Measurements from ENCODE around the gene GPR17. TPM values are rescaled to one million over a fixed set of nuclear protein-coding genes. Genes with fewer than 3 reads are reported as not detected.

The GPR17 gene
- total and polyA plus RNA-seq, 4 donors: 0.03 to 0.14 (median 0.07) TPM; not detected in 1

GRCh38 chr2:127605691-127606263 lies 40.2 kb upstream of the GPR17 start:
- no peak for DNase-seq (ENCODE audit: low spot score)
- WGBS: 91% methylated on average over 7 of the region's 7 CpGs
- no peak for TF ChIP-seq ATF3 (IDR thresholded peaks at IDR 0.05)

GRCh38 chr2:127606625-127607398 lies 39.1 kb upstream of the GPR17 start:
- no peak overlapping the region for H3K27ac ChIP-seq (ENCODE audit: low read depth in 1 of 2, low read length in 2 of 2)
- no peak for TF ChIP-seq ZBTB33 (IDR thresholded peaks at IDR 0.05)
- no peak for TF ChIP-seq FOXA1 (IDR thresholded peaks at IDR 0.05)
- TF ChIP-seq REST (IDR thresholded peaks at IDR 0.05): no peak
- TF ChIP-seq HNF4A (conservative IDR thresholded peaks at IDR 0.05): no peak
- TF ChIP-seq JUND (IDR thresholded peaks at IDR 0.05): no peak
- TF ChIP-seq NR2F2 (IDR thresholded peaks at IDR 0.05): no peak
- TF ChIP-seq RAD21 (IDR thresholded peaks at IDR 0.05): no peak
- no peak for TF ChIP-seq MAX (IDR thresholded peaks at IDR 0.05)
- no peak for TF ChIP-seq GABPA (IDR thresholded peaks at IDR 0.05 in 1 of 2, conservative IDR thresholded peaks at IDR 0.05 in 1 of 2)
- no peak for TF ChIP-seq SP1 (IDR thresholded peaks at IDR 0.05)
- no peak for TF ChIP-seq HNF4G (IDR thresholded peaks at IDR 0.05)
- TF ChIP-seq CTCF (IDR thresholded peaks at IDR 0.05; ENCODE audit: low read depth, low read length, missing input control): no peak
- no peaks in the 10 kb centered on the region for H3K4me1 ChIP-seq (ENCODE audit: control insufficient read depth in 4 of 4, insufficient read depth in 4 of 4, low read length in 3 of 4)
- H3K9ac ChIP-seq (ENCODE audit: low read depth in 1 of 2, low read length in 2 of 2): no peak overlapping the region
- no peaks in the 10 kb centered on the region for H3K36me3 ChIP-seq (ENCODE audit: control insufficient read depth in 4 of 4, insufficient read depth in 3 of 4, low read depth in 1 of 4, low read length in 3 of 4)
- DNase-seq (ENCODE audit: low spot score): no peak
- H3K4me3 ChIP-seq (ENCODE audit: low read depth in 1 of 3, low read length in 3 of 3): no peak overlapping the region
- H3K27me3 ChIP-seq (ENCODE audit: control insufficient read depth in 4 of 4, insufficient read depth in 4 of 4, low read length in 3 of 4): no peaks in the 10 kb centered on the region
- peaks cover 0 to 13% (median 3%) of the 10 kb centered on the region in 4 donors for H3K9me3 ChIP-seq (ENCODE audit: control insufficient read depth in 4 of 4, low read length in 3 of 4)
- 94% methylated on average over 17 of the region's 17 CpGs for WGBS

More at GRCh38 chr2:127605691-127606263, 40.2 kb upstream of the GPR17 start:
- Histone ChIP-seq H3K9ac (ENCODE audit: low read depth in 1 of 2, low read length in 2 of 2) (no peak overlapping the region), H3K27me3 (ENCODE audit: control insufficient read depth in 4 of 4, insufficient read depth in 4 of 4, low read length in 3 of 4) (no peaks in the 10 kb centered on the region), H3K36me3 (ENCODE audit: control insufficient read depth in 4 of 4, insufficient read depth in 3 of 4, low read depth in 1 of 4, low read length in 3 of 4) (no peaks in the 10 kb centered on the region), H3K4me1 (ENCODE audit: control insufficient read depth in 4 of 4, insufficient read depth in 4 of 4, low read length in 3 of 4) (no peaks in the 10 kb centered on the region), H3K4me3 (ENCODE audit: low read depth in 1 of 3, low read length in 3 of 3) (no peak overlapping the region), H3K9me3 (ENCODE audit: control insufficient read depth in 4 of 4, low read length in 3 of 4) (peaks cover 0 to 8% (median 0%) of the 10 kb centered on the region in 4 donors), H3K27ac (ENCODE audit: low read depth in 1 of 2, low read length in 2 of 2) (no peak overlapping the region)

All from liver (tissue), 9 donors.